Measurements from ENCODE around the gene RASSF5.
A peak's percentile ranks its signal among the peaks of the same experiment; 100 is the strongest.

RASSF5 gene, protein sequence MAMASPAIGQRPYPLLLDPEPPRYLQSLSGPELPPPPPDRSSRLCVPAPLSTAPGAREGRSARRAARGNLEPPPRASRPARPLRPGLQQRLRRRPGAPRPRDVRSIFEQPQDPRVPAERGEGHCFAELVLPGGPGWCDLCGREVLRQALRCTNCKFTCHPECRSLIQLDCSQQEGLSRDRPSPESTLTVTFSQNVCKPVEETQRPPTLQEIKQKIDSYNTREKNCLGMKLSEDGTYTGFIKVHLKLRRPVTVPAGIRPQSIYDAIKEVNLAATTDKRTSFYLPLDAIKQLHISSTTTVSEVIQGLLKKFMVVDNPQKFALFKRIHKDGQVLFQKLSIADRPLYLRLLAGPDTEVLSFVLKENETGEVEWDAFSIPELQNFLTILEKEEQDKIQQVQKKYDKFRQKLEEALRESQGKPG

GRCh38 chr1:206507284-206508129, at the start of gene RASSF5:
Gene RASSF5 (plus strand): TSS chr1:206507531. CDS start chr1:206507603, 72 bp downstream.
- peak within 1 kb of the TSS; percentile 76 for H3K4me3 ChIP-seq (ENCODE audit: low read depth, low read length)
- TF ChIP-seq CTCF (IDR thresholded peaks at IDR 0.05; ENCODE audit: low read depth, low read length, missing control alignments) = no peak
- no peak for DNase-seq (ENCODE audit: low read depth)

DNA sequence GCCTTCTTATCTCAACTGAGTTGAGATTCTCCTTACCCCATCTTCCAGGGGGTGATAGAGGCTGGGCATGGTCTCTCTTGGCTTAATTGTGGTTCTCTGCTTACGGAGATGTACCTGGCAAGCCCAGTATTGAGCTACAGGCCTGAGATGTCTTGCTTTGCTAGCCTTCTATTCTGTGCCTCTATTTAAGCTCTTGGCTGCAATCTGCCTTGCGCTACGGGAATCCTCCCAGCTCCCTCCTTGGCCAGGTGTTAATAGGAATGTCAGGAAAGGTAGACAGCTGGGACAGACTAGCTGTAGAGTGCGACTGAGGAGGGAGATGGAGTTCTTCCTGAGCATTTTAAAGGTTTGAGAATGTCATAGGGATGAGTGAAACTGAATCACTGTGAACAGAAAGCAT, 47.6 kb upstream of the RASSF5 start:
- no peak for DNase-seq (ENCODE audit: low read depth)
- no peak overlapping the region for H3K4me3 ChIP-seq (ENCODE audit: low read depth, low read length)
- TF ChIP-seq CTCF (IDR thresholded peaks at IDR 0.05; ENCODE audit: low read depth, low read length, missing control alignments) = no peak

DNA sequence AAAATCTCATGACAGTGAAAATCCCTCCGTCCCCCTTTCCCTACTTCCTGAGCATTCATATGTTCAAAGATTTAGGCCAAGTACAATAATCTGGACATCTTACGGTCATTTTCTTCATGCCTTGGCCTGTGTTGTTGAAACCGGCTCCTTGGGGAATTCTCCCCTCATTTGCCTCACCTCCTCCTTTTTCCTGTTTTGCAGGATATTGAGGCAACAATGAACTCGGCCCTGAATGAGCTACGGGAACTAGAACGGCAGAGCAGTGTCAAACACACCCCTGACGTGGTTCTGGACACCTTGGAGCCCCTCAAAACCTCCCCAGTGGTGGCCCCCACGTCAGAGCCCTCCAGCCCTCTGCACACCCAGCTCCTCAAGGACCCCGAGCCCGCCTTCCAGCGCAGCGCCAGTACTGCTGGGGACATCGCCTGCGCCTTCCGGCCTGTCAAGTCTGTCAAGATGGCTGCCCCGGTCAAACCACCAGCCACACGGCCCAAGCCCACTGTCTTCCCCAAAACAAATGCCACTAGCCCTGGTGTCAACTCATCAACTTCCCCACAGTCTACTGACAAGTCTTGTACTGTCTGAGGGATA, 46.4 kb upstream of the RASSF5 start:
- DNase-seq (ENCODE audit: low read depth) = no peak
- no peak for TF ChIP-seq CTCF (IDR thresholded peaks at IDR 0.05; ENCODE audit: low read depth, low read length, missing control alignments)
- H3K4me3 ChIP-seq (ENCODE audit: low read depth, low read length) = no peak overlapping the region

- TF ChIP-seq CTCF (IDR thresholded peaks at IDR 0.05; ENCODE audit: low read depth, low read length, missing control alignments) = peak; percentile 89
- H3K4me3 ChIP-seq (ENCODE audit: low read depth, low read length) = no peak overlapping the region
- no peak for DNase-seq (ENCODE audit: low read depth)
Observed at GRCh38 chr1:206461602-206462455, 45.5 kb upstream of the RASSF5 start.

DNA sequence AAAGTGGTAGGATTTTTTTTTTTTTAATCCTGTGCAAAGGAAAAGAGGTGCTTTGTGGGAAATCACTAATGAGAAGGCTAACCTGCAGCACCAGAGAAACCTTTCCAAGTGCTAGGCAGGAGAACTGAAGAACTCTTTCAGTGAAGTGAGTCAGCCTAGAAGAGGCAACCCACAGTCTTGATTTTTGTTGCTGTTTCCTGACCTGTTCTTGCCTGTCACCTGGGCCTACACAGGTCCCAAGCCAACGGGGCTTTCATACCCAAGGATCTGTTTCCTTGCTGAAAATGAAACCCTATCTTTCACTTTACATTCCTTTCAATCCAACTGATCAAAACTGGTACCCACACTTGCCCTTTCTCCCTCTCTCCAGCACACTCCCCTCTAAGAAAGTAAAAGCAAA, 44.2 kb upstream of the RASSF5 start:
- no peak overlapping the region for H3K4me3 ChIP-seq (ENCODE audit: low read depth, low read length)
- no peak for TF ChIP-seq CTCF (IDR thresholded peaks at IDR 0.05; ENCODE audit: low read depth, low read length, missing control alignments)
- DNase-seq (ENCODE audit: low read depth) = no peak

- no peak for TF ChIP-seq CTCF (IDR thresholded peaks at IDR 0.05; ENCODE audit: low read depth, low read length, missing control alignments)
- no peak for DNase-seq (ENCODE audit: low read depth)
- no peak overlapping the region for H3K4me3 ChIP-seq (ENCODE audit: low read depth, low read length)
Observed at GRCh38 chr1:206463911-206464310, 43.4 kb upstream of the RASSF5 start.
